GM18907 (cell line): ENCODE measurements around the gene WDR7.
A peak's percentile ranks its signal among the peaks of the same experiment; 100 is the strongest.

Experiments
- ATAC-seq: cut with Tn5 transposase; IDR thresholded peaks from one replicate; pipeline ENCODE4 v1.9.1; 2021; ENCODE audit warnings: mild to moderate bottlenecking, moderate library complexity; ENCODE audit not compliant: unreplicated experiment

WDR7 gene

DNA sequence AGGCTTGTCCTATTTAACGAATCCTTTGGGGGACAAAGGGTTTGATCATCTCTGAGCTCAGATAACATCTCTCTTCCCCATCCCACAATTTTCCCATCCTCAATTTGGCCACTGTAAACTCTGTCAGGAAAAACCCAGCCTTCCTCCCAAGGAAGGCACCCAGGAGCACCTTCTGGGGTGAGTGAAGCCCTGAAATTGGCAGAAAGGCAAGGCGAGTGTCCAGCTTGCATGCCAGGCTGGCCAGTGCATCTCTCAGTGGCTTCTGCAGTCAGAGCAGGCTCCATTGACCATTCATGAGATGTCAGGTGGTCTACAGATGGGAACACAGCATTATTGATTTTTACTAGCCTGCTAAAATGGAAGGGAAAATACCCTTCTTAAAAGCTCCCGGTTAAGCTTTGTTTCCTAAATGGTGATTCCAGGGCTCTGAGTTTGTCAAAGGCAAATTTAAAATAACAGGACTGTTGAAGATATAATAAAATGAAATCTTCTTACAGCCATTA, 412.5 kb downstream of the WDR7 start:
- no peak for ATAC-seq

DNA sequence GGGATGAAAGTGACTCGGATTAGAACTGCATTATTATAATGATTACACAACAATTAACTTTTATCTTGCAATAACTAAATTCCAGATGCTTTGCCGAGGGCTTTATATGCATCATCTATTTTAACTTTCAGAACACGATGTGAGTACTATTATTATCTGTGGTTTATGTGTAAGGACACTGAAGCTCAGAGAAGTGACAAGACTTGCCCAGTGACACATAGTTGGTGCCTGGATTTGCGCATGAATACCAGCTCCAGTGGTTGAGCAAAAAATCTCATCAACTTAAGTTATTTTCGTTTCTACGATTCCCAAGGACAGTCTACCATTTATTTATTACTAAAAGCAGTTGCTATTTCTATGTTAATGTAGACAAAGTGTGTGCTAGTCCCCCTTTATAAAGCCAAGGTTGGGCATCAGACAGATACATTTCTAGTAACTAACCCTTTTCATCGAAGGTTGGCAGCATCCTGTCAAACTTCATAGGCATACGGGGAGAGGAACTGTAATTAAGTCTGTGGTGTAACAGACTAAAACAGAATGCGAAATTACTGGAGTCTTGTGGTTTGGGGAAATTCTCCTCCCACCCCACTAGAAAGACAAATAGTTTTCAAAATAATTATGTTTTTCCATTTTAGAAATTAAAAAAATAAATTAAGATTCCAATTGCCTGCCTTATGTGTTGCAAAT, 422.5 kb downstream of the WDR7 start:
- no peak for ATAC-seq

DNA sequence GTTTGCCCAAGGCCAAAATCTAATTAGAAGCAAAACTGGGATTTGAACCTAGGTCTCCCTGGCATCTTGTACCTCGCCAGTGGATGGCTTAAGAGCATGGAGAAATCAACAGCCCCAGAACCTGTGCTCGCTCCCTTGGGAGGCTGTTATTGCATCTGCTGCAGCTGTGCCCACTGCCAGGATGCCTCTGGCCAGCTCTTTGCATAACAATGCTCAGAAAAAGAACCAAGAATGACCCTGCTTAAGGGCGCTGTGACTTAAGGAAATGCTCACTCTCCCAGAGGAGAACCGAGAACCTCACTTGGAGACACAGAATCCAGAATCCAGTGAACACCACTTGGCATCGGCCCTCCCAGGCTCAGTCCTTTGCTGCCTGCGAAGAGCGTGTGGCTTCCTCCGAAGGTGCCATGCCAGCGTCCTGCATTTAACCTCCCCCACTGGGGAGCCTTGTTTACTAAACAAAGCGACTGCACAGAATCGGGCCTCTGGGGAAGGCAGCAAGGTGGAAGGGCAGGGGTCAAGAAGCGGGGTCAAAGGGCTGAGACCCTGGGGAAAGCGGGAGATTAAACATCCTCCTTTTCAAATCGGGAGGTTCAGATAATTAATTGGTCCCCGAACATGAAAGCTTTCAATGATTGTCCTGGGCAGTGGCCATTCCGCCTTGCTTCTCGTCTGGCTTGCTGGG, 424.7 kb downstream of the WDR7 start:
- ATAC-seq: no peak

DNA sequence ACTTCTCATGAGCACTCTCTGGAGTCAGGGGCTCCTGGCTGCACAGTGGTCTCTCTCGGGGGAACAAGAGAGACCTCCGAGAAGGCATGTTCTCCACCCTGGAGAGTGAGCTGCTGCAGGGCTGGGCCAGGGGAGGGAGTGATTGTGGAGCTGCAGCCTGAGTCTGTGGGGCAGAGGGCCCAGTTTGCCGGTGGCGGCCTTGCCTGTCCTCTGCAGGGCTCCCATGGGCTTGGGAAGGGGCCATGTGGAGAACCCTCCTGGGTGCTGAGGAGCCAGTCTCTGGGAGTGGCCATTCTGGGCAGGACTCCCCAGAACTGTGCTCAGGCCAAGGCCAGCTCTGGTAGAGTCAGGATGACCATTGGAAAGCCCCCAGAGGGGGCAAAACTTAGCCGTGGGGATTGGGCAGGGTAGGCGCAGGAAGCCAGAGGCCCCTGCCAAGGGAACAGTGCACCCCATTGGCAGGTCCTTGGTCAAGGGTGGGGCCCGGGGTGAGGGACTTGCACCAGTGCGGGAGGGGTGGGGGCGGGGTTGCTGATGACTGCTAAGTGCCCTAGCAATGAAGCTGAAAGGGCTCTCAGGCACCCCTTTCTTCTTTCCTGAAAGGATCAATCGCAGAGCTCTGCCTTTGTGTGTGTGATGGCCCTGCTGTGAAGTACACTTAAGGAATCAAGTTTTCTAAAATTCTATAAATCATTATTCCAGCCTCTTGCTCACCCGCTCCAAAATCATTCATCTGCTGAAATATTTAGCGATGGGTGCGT, 426.0 kb downstream of the WDR7 start:
- ATAC-seq: peak; percentile 1

DNA sequence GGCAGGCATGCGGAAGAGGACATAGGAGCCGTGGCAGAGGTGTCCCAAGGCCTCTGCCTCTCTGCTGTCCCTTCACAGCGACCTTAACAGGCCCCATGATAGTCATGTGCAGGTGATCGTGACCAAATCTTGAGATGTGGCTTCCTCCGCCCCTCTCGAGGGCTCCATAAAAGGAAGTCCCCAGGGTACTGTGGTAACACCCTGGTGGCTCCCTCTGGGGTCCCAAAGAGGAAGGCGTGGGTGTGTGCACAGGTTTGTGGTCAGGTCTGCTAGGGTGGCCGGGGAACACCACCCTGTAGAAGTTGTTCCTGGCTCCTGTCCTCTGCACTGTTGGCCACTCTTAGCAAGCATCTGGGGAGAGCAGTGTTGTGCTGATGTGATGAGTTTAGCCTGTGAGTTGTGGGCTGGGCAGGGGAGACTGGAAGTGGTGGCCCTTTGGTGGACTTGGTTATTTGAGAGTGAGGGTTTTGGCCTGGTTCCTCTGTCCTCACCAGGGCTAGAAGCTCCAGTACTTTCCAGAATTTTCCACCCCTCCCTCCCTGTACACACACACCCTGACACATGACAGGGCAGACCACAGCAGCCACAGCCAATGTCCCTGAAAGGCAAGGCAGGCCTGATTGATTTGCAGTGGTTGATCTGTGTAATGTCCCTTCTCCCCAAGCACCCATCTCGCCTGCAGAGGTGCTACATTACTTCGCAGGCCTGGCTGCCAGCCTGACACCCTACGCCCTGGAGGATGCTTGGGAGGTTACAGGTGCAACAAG, 426.8 kb downstream of the WDR7 start:
- peak; percentile 90 for ATAC-seq

DNA sequence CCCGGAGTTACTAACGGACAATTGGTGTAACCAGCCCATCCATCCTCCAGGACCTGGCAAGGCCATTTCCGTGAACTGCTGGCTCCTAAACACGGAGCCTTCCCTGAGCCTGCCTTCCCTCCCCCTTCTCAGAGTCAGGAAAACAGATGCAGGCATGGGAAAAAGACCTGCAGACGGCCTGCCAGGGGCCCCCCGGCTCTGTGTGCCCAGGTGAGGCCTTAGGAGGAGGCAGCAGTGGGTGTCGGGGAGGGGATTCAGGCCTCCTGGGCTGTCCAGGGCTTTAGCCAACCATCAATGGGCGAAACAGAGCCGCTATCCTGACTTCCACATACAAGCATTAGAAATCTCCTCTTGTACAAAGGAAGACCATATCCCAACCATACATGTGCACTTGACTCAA, 427.5 kb downstream of the WDR7 start:
- no peak for ATAC-seq

DNA sequence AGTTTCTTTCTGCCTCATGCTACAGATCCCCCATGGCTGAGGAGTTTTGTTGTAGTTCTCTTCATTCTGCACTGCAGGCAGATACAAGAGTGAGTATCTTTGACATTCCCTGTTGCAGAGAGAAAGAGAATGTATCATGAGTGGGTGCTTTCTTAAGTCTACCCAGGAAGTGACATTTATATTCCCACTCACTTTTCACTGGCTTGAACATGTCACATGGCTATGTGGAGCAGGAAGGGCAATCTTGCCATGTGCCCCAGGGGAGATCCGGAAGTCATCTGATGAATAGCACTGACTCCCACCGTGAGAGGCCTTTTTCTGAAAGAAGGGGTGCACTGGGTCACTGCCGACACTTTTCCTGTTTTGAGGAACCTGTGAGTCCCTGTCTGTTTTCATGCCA, 429.3 kb downstream of the WDR7 start:
- ATAC-seq: no peak

DNA sequence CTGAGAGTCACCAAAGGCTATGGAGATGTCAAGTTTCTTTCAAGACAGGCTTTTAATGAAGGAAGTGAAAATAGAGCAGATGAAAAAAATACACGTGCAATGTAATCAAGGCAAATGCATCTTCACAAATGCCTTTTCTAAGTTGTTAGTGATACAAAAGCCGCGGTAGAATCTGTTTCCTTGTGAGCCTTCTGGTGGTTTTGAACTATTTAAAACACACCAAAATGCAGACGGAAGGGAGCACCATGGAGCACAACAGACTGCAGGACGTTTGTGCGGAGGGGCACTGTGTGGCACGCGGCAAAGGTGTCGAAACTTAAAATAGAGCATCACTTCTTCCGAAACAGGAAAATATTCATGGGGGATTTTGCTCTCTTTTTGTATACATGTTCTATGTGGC, 430.7 kb downstream of the WDR7 start:
- ATAC-seq: no peak

DNA sequence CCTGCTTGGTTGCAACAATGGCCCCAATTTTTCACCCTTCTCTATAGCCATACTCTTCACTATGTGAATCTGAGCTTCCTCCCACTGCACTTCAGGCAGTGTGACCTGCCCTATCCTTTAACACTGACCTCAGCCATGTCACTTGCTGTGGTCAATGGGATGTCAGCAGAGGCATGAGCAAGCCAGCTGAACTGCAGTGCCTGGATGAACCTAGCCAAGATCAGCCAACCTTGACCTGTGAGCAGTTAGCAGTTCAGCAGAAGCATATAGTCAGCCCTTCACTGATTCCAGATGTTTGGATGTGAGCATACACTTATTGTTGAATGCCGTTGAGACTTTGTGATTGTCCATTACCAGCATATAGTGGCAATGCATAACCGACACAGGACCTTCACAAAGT, 432.3 kb downstream of the WDR7 start:
- ATAC-seq: no peak

DNA sequence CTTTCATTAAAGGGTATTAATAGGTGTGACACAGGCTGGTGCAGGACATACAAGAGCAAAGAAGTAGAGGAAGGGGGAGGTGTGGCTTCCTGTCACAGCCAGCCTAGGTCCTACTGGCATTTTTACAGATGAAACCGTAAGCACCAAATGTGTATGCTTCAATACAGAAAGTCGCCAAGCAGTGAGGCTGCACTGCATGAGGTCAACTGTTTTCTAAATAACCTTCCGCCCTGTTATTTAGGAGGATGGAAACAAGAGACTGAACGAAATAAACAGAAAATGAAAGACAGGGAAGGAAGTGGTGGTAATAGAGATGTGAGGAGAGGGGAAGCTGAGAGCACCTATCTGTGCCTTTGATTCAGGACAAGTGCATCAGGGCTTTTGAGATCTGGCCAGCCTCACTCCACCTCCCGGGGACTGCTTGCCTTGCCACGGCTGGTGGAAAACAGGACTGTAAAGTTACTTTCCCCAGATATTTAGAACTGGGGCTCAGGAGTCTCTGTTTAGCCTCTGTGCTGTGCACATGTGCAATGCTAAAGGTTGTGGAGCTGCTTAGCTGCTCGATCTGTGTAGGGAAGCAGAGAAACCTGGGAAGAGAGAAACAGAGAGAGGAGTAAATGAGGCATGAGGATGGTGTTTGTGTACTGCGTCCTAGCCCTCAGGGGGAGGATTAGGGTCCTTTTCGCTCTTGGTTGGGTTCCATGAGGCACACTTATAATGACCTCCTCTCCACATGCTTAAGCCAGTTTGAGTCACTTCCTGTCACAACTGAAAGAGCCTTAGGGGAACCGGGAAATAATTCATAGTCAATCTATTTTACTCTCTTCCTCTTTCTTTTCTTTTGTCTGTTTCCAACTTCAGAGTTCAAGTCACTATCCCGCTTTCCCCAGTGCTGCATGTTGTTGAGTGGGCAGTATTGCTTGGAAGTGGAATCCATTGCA, 433.4 kb downstream of the WDR7 start:
- peak; percentile 82 for ATAC-seq

DNA sequence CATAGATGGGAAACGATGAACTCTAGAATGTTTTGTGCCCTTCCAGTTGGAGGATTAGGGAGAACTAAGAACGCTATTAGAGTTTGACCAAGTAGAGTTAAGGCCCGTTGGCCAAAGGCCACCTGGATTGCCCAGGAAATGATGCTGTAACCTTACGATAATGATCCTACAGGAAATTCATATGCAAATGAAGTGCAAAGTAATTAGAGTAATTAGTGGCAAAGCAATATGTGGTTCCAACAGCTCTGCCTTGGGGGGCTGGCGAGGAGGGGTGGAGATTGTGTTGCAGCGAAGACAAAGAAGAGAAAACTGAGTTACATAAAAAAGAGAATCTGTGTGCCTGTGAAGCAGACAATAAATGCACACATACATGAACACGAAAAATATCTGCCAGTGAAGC, 434.2 kb downstream of the WDR7 start:
- ATAC-seq: no peak

DNA sequence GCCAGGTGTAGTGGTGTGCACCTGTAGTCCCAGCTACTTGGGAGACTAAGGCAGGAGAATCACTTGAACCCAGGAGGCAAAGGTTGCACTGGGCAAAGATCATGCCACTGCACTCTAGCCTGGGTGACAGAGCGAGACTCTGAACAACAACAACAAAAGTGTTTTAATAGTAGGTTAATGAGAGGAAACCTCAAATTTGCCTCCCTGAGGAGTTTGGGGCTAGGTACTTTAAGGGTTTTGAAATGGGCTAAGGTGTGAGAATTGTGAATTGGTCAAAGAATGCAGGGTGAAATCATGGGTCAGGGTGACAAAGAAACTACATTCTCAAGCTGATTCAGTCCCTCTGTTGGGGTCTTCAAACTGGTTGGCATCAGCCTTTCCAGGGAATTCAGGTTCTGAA, 435.0 kb downstream of the WDR7 start:
- no peak for ATAC-seq
